HFFc6 (cell line): ENCODE results near the gene MT4. TPM values are rescaled to one million over a fixed set of nuclear protein-coding genes. Genes with fewer than 3 reads are reported as not detected.
A peak's percentile ranks its signal among the peaks of the same experiment; 100 is the strongest.

ENCODE experiments used
- DNase-seq: peaks from one replicate; pipeline ENCODE4 v3.0.0-alpha.2; 2018
- H3K27ac Mint-ChIP-seq: 2 replicates; pipeline ENCODE4 v1.8.0; 2020; ENCODE audit warnings: mild to moderate bottlenecking, mixed read lengths
- H3K27me3 Mint-ChIP-seq: 2 replicates; pipeline ENCODE4 v1.8.0; 2021; ENCODE audit warnings: mild to moderate bottlenecking, moderate library complexity, mixed read lengths; ENCODE audit not compliant: insufficient read depth
- H3K36me3 Mint-ChIP-seq: 2 replicates; pipeline ENCODE4 v1.8.0; 2021; ENCODE audit warnings: low read depth, mixed read lengths
- H3K4me1 Mint-ChIP-seq: 2 replicates; pipeline ENCODE4 v1.8.0; 2020; ENCODE audit warnings: low read depth, mixed read lengths
- H3K4me3 Mint-ChIP-seq: 2 replicates; pipeline ENCODE4 v1.8.0; 2020; ENCODE audit warnings: mild to moderate bottlenecking, moderate library complexity, mixed read lengths
- H3K9me3 Mint-ChIP-seq: 2 replicates; pipeline ENCODE4 v1.8.0; 2020; ENCODE audit warnings: mild to moderate bottlenecking, mixed read lengths
- CTCF ChIP-seq: fragments of 200-600 bp; sonication (generic); IDR thresholded peaks from 2 replicates; pipeline ENCODE4 v1.5.0; 2021; ENCODE audit warnings: antibody characterized with exemption, mild to moderate bottlenecking
- total RNA-seq, 6 experiments: library from RNA; stranded (reverse); fragmentation: NEBNext Ultra II Directional; extraction: Animal tissue kit (Norgen Biotek cat#: 25700); gene quantifications; 2 replicates in 1 of 6; 3 replicates in 5 of 6; pipeline ENCODE4 v1.2.3, GENCODE V29; 2021

MT4 gene
- total RNA-seq, 6 experiments from 2014 or later, result not detected

DNA sequence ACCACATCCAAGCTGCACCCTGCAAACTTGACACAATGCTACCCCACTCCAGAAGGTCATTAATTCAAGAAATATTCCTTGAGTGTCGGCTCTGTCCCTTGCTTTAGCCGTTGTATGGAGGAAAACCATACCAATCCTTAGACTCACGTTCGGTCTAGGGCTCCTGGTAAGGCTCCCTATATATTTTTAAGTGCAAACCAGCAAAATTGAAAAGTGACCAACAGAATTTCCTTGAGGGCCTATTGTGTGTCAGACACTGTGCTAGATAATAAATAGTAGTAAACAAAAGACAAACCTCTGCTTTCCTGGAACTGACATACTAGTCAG, 44.7 kb upstream of the MT4 start:
- H3K27ac Mint-ChIP-seq, result peak overlapping the region; percentile 61
- TF ChIP-seq CTCF, result no peak
- no peaks in the 10 kb centered on the region for H3K9me3 Mint-ChIP-seq
- H3K36me3 Mint-ChIP-seq, result no peaks in the 10 kb centered on the region
- no peak for DNase-seq
- H3K27me3 Mint-ChIP-seq, result no peaks in the 10 kb centered on the region
- H3K4me1 Mint-ChIP-seq, result peaks cover 58% of the 10 kb centered on the region
- H3K4me3 Mint-ChIP-seq, result peak overlapping the region; percentile 89

- no peaks in the 10 kb centered on the region for H3K36me3 Mint-ChIP-seq
Measured at GRCh38 chr16:56525236-56525635, 39.6 kb upstream of the MT4 start.

DNA sequence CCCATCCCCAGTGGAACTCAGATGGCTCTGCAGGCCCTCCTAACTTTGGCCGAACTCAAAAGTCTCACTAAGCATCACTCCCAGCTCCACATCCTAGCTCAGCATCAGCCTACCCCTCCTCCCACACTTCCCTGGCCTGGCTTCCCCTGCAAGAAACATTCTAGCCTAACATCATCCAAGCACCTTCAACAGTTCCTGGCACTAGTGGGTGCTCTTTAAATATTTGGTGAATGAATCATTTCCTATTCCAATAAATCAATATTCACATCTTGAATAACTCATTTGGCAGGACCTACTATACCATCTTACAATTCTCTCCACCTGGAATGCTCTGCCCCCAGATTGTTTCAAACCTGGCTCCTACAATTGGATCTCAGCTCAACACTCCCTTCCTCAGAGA, 34.0 kb upstream of the MT4 start:
- H3K4me1 Mint-ChIP-seq, result peaks cover 26% of the 10 kb centered on the region
- H3K36me3 Mint-ChIP-seq, result no peaks in the 10 kb centered on the region
- TF ChIP-seq CTCF, result no peak
- no peak overlapping the region for H3K27ac Mint-ChIP-seq
- H3K27me3 Mint-ChIP-seq, result peaks cover 13% of the 10 kb centered on the region
- no peak for DNase-seq
- H3K4me3 Mint-ChIP-seq, result no peak overlapping the region
- no peaks in the 10 kb centered on the region for H3K9me3 Mint-ChIP-seq

More at GRCh38 chr16:56525236-56525635, 39.6 kb upstream of the MT4 start:
- H3K4me1 Mint-ChIP-seq, result peaks cover 45% of the 10 kb centered on the region
- no peaks in the 10 kb centered on the region for H3K9me3 Mint-ChIP-seq
- H3K27me3 Mint-ChIP-seq, result peaks cover 3% of the 10 kb centered on the region; the same call in 1 of the 2 replicates
- no peak for TF ChIP-seq CTCF
- H3K27ac Mint-ChIP-seq, result peak overlapping the region; percentile 87
- peak overlapping the region; percentile 65 for H3K4me3 Mint-ChIP-seq
- peak; percentile 48 for DNase-seq

- Mint-ChIP-seq H3K27ac (no peak overlapping the region), H3K4me3 (no peak overlapping the region), H3K4me1 (peaks cover 10% of the 10 kb centered on the region), H3K27me3 (peaks cover 19% of the 10 kb centered on the region), H3K9me3 (no peaks in the 10 kb centered on the region), H3K36me3 (no peaks in the 10 kb centered on the region)
- TF ChIP-seq CTCF, result peak; percentile 16; the same call in 1 of the 2 replicates
- DNase-seq, result no peak
Measured at GRCh38 chr16:56532714-56533113, 32.2 kb upstream of the MT4 start.

DNA sequence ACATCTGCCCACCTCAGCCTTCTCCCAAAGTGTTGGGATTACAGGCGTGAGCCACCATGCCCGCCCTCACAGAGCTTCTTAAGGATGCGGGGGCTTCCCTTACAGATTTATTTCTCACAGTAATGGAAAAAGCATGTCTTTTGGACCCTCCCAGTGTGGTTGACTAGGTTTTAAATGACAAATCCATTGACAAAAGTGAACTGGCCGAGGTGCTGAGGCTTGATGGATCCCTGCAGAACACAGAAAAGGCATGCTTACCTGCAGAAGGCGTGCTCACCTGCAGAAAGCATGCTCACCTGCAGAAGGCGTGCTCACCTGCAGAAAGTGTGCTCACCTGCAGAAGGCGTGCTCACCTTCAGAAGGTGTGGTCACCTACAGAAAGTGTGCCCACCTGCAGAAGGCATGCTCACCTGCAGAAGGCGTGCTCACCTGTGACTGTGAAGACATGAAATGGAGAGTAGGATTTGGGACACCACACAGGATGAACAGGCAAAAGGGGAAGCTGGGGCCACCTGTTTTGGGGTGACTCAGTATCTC, 30.0 kb upstream of the MT4 start:
- Mint-ChIP-seq H3K4me3 (no peak overlapping the region), H3K4me1 (peaks cover 11% of the 10 kb centered on the region), H3K36me3 (no peaks in the 10 kb centered on the region), H3K27ac (no peak overlapping the region), H3K9me3 (no peaks in the 10 kb centered on the region), H3K27me3 (peaks cover 25% of the 10 kb centered on the region)
- TF ChIP-seq CTCF, result no peak
- DNase-seq, result no peak

GRCh38 chr16:56538331-56538730, 26.5 kb upstream of the MT4 start:
- Mint-ChIP-seq H3K4me3 (no peak overlapping the region), H3K27ac (no peak overlapping the region), H3K9me3 (peaks cover 12% of the 10 kb centered on the region), H3K36me3 (peaks cover 8% of the 10 kb centered on the region), H3K27me3 (peaks cover 31% of the 10 kb centered on the region), H3K4me1 (peaks cover 6% of the 10 kb centered on the region; the same call in 1 of the 2 replicates)
- TF ChIP-seq CTCF, result no peak
- no peak for DNase-seq
